Caco-2 (cell line): ENCODE data around the gene HOXB9. TPM values are rescaled to one million over a fixed set of nuclear protein-coding genes. Genes with fewer than 3 reads are reported as not detected.
A peak's percentile ranks its signal among the peaks of the same experiment; 100 is the strongest.

Experiments
- BruUV-seq: library from RNA; stranded (reverse); fragments of 400-500 nt; replicated peaks from 2 replicates; lab custom pipeline; 2021; lab: Mats Ljungman, UMichigan
- CTCF ChIA-PET: fragments of 300-600 bp; sonication (Branson Sonifier 250); formaldehyde crosslinking; loops from one replicate; lab custom pipeline; 2022; ENCODE audit warnings: antibody characterized with exemption; lab: Charles Lee
- POLR2A ChIA-PET: fragments of 300-600 bp; sonication (Branson Sonifier 250); formaldehyde crosslinking; loops from one replicate; lab custom pipeline; 2022; ENCODE audit warnings: antibody characterized with exemption; lab: Charles Lee
- DNase-seq, 2 experiments: peaks; one replicate each; pipeline versions ENCODE4 v3.0.0 to v3.0.0-alpha.2; 2020 to 2022
- H3K27me3 ChIP-seq: replicated peaks from 2 replicates; pipeline ENCODE4 v1.6.0; 2011; ENCODE audit warnings: low read length; ENCODE audit not compliant: control insufficient read depth, insufficient read depth
- H3K36me3 ChIP-seq: 2 replicates; pipeline ENCODE4 v1.5.1; 2011; ENCODE audit warnings: low read length; ENCODE audit not compliant: control insufficient read depth, insufficient read depth
- H3K4me1 ChIP-seq: fragments of 250-450 bp; sonication (Bioruptor Pico); 2 replicates; pipeline ENCODE4 v1.5.1; 2020; ENCODE audit warnings: mild to moderate bottlenecking
- H3K4me3 ChIP-seq: 2 replicates; pipeline ENCODE4 v1.5.1; 2011; ENCODE audit warnings: low read depth, mild to moderate bottlenecking, control low read depth, low read length
- H3K9me3 ChIP-seq: fragments of 250-450 bp; sonication (Bioruptor Pico); 2 replicates; pipeline ENCODE4 v1.5.1; 2020; ENCODE audit warnings: mild to moderate bottlenecking, moderate library complexity
- H3K27ac Mint-ChIP-seq: one replicate; pipeline ENCODE4 v1.8.0; 2022; ENCODE audit warnings: mixed read lengths; ENCODE audit not compliant: unreplicated experiment
- H3K27me3 Mint-ChIP-seq: one replicate; pipeline ENCODE4 v1.8.0; 2022; ENCODE audit warnings: mixed read lengths; ENCODE audit not compliant: insufficient read depth, unreplicated experiment
- H3K36me3 Mint-ChIP-seq: one replicate; pipeline ENCODE4 v1.8.0; 2022; ENCODE audit warnings: mild to moderate bottlenecking, mixed read lengths; ENCODE audit not compliant: insufficient read depth, unreplicated experiment
- H3K4me1 Mint-ChIP-seq: one replicate; pipeline ENCODE4 v1.8.0; 2022; ENCODE audit warnings: low read depth, mixed read lengths; ENCODE audit not compliant: unreplicated experiment
- H3K4me3 Mint-ChIP-seq: one replicate; pipeline ENCODE4 v1.8.0; 2022; ENCODE audit warnings: mild to moderate bottlenecking, moderate library complexity, mixed read lengths; ENCODE audit not compliant: unreplicated experiment
- H3K9me3 Mint-ChIP-seq: one replicate; pipeline ENCODE4 v1.8.0; 2022; ENCODE audit warnings: mixed read lengths; ENCODE audit not compliant: unreplicated experiment
- intact Hi-C: fragments of 100-400 bp; cut with micrococcal nuclease; formaldehyde crosslinking; loops from one replicate; pipeline ENCODE4 v1.10.0; 2022; ENCODE audit not compliant: unreplicated experiment
- total RNA-seq: library from RNA; stranded (reverse); gene quantifications from 2 replicates; pipeline ENCODE4 v1.2.3, GENCODE V29; 2022
- TF ChIP-seq, protein P1 (sequence below), 2 experiments: fragments of 200-600 bp in 1 of 2; IDR thresholded peaks; 1 replicate in 1 of 2; 2 replicates in 1 of 2; pipeline versions ENCODE4 v1.5.1 to v1.8.0; 2011 to 2022; ENCODE audit warnings: antibody characterized with exemption in 1 of 2, control low read depth in 1 of 2, inconsistent platforms in 1 of 2, low read depth in 1 of 2, low read length in 1 of 2, mild to moderate bottlenecking in 1 of 2, moderate library complexity in 1 of 2; ENCODE audit not compliant: insufficient read depth in 1 of 2, severe bottlenecking in 1 of 2, unreplicated experiment in 1 of 2

Gene HOXB9
- total RNA-seq, 1 experiment from 2014 or later = 4.5 TPM

DNA sequence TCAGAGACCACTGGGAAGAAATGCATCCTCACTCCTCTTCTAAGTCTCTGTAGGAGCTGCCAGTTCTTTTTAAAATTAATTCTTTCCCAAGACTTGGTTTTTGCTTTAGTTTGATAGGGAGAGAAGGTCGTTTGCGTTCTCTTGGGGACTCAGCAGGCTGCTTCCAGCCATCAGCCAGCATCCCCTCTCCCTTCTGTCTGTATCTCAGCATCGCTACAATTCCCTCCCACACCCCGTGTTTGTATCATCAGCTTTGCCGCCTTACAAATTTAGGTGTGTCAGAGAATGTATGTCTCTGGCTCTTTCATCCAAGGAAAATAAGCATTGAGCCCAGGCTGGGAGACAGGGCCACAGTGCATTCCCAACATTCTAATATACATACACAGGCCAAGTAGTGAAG, 26.8 kb downstream of the HOXB9 start:
- Histone ChIP-seq H3K36me3 (no peaks in the 10 kb centered on the region), H3K4me3 (no peak overlapping the region), H3K27me3 (peaks cover 4% of the 10 kb centered on the region), H3K4me1 (peaks cover 45% of the 10 kb centered on the region), H3K9me3 (no peaks in the 10 kb centered on the region)
- no peaks in the 10 kb centered on the region for H3K36me3 Mint-ChIP-seq
- peaks cover 41% of the 10 kb centered on the region for H3K4me1 Mint-ChIP-seq
- no peak overlapping the region for H3K4me3 Mint-ChIP-seq
- intact Hi-C loops = no loop called here
- H3K27ac Mint-ChIP-seq = no peak overlapping the region
- no peak for DNase-seq
- no TSS peak for BruUV-seq
- ChIA-PET POLR2A (interaction anchor here (0.5 kb wide), 1 partner anchor 205 kb away, joined by 3 read pairs; no protein-coding TSS in a partner anchor), CTCF (interaction anchor here (0.5 to 1.4 kb wide), 2 partner anchors 19 to 208 kb away, joined by 3 read pairs; no protein-coding TSS in a partner anchor)
- TF ChIP-seq, protein P1, sequence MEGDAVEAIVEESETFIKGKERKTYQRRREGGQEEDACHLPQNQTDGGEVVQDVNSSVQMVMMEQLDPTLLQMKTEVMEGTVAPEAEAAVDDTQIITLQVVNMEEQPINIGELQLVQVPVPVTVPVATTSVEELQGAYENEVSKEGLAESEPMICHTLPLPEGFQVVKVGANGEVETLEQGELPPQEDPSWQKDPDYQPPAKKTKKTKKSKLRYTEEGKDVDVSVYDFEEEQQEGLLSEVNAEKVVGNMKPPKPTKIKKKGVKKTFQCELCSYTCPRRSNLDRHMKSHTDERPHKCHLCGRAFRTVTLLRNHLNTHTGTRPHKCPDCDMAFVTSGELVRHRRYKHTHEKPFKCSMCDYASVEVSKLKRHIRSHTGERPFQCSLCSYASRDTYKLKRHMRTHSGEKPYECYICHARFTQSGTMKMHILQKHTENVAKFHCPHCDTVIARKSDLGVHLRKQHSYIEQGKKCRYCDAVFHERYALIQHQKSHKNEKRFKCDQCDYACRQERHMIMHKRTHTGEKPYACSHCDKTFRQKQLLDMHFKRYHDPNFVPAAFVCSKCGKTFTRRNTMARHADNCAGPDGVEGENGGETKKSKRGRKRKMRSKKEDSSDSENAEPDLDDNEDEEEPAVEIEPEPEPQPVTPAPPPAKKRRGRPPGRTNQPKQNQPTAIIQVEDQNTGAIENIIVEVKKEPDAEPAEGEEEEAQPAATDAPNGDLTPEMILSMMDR (IDR thresholded peaks at IDR 0.05; ENCODE audit: insufficient read depth in 1 of 2, low read depth in 1 of 2, low read length in 1 of 2, severe bottlenecking in 1 of 2, unreplicated experiment in 1 of 2) = no peak
- no peaks in the 10 kb centered on the region for H3K9me3 Mint-ChIP-seq
- peaks cover 22% of the 10 kb centered on the region for H3K27me3 Mint-ChIP-seq

DNA sequence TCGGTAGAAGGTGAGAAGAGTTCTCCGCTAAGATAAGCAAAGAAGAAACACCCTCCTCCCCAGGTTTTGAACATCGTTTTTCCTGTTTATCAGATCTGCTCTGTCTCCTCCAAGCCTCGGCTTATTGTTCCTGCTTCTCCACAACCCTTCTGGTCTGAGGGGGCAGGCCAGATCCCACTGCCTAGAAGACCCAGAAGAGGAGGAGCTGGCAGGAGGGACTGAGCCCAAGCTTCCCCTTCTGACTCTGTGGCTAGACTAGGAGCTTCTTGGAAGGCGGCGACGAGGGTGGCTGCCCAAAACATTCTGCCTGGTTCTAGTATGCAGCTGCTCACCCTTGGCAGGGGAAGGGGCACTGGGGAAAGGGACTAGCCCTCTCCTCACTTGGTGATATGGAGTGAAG, 27.4 kb downstream of the HOXB9 start:
- TF ChIP-seq, protein P1 (IDR thresholded peaks at IDR 0.05; ENCODE audit: insufficient read depth in 1 of 2, low read depth in 1 of 2, low read length in 1 of 2, severe bottlenecking in 1 of 2, unreplicated experiment in 1 of 2) = no peak
- Mint-ChIP-seq H3K27me3 (peaks cover 22% of the 10 kb centered on the region), H3K9me3 (no peaks in the 10 kb centered on the region), H3K4me1 (peaks cover 41% of the 10 kb centered on the region), H3K4me3 (peak overlapping the region; percentile 86), H3K27ac (no peak overlapping the region), H3K36me3 (no peaks in the 10 kb centered on the region)
- intact Hi-C loops = no loop called here
- CTCF ChIA-PET = interaction anchor here (0.5 to 1.4 kb wide), 2 partner anchors 20 to 207 kb away, joined by 3 read pairs; no protein-coding TSS in a partner anchor
- Histone ChIP-seq H3K36me3 (no peaks in the 10 kb centered on the region), H3K27me3 (peaks cover 4% of the 10 kb centered on the region), H3K4me3 (no peak overlapping the region), H3K4me1 (peaks cover 45% of the 10 kb centered on the region), H3K9me3 (no peaks in the 10 kb centered on the region)
- DNase-seq = no peak
- BruUV-seq = no TSS peak
- POLR2A ChIA-PET = interaction anchor here (0.5 kb wide), 1 partner anchor 204 kb away, joined by 3 read pairs; no protein-coding TSS in a partner anchor

DNA sequence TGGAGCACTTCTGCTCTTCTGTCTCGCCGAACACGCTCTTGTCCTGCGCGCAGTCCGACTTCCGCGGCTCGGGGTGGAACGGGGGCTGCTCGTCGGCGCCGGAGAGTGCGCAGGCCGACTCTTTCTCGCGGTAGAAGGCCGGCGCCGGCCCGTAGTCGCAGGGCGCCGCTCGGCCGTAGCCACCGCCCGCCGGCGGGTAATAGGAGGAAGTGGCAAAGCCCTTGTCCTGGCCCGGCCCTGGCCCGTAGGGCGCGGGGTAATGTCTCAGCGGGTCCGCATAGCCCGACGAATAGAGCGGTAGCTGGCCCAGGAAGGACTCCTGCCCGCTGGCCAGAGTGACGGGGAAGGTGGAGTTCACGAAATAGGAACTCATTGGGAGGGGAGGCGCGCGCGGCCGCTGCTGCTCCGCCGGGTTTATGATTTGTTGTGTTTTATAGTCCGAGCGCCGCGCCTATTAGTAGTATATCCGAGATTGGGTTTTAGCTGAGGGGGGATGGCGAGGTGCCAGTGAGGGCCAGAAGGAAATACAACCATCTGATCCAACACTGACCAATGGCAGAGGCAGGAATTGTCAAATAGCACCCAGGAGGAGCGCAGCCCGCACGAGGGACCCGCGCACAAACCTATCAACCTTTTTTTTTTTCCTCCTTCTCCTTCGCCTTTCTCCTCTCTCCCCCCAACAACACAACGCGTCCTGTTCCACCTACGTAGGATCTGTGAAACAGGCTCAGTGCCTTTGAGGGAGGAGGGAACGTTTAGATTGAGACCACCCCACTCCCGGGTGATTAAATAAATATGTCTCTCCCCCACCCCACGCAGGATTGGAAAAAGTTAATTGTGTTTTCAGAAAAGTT, 28.2 kb downstream of the HOXB9 start:
- ChIA-PET CTCF (interaction anchor here (1.4 kb wide), 1 partner anchor 21 kb away, joined by 3 read pairs; no protein-coding TSS in a partner anchor), POLR2A (no interaction called here)
- H3K27me3 Mint-ChIP-seq = peaks cover 18% of the 10 kb centered on the region
- peak overlapping the region; percentile 52 for H3K4me3 ChIP-seq
- TF ChIP-seq, protein P1 (IDR thresholded peaks at IDR 0.05; ENCODE audit: insufficient read depth in 1 of 2, low read depth in 1 of 2, low read length in 1 of 2, severe bottlenecking in 1 of 2, unreplicated experiment in 1 of 2) = no peak
- H3K36me3 ChIP-seq = no peaks in the 10 kb centered on the region
- no peaks in the 10 kb centered on the region for H3K9me3 ChIP-seq
- H3K27ac Mint-ChIP-seq = peak overlapping the region; percentile 48
- intact Hi-C loops = no loop called here
- peaks cover 35% of the 10 kb centered on the region for H3K4me1 Mint-ChIP-seq
- BruUV-seq = no TSS peak
- DNase-seq = peak in 1 of 2 experiments; percentile 70
- H3K36me3 Mint-ChIP-seq = no peaks in the 10 kb centered on the region
- peaks cover 4% of the 10 kb centered on the region for H3K27me3 ChIP-seq
- H3K4me3 Mint-ChIP-seq = peak overlapping the region; percentile 86
- peaks cover 45% of the 10 kb centered on the region for H3K4me1 ChIP-seq
- H3K9me3 Mint-ChIP-seq = no peaks in the 10 kb centered on the region
